D721Med (cell line): Measurements from ENCODE around the gene PTGFRN.
"Not testable (repeated sequence)": the region's sequence is repeated elsewhere in the genome, so short reads cannot be mapped to it uniquely, and the experiment has no call there.

ENCODE experiments used
- DNase-seq: peaks from one replicate; pipeline ENCODE4 v3.0.0; 2011; ENCODE audit warnings: low spot score; ENCODE audit not compliant: insufficient read length
- FAIRE-seq: peaks from 2 replicates; lab custom pipeline; 2011; peaks lifted over from hg19 to GRCh38; lab: Jason Lieb, UNC
- TF ChIP-seq, protein P1 (sequence below): IDR thresholded peaks from 2 replicates; pipeline ENCODE4 v1.5.1; 2012; ENCODE audit warnings: mild to moderate bottlenecking, control low read depth; ENCODE audit not compliant: insufficient read depth; ENCODE audit errors: missing control alignments

Gene PTGFRN

DNA sequence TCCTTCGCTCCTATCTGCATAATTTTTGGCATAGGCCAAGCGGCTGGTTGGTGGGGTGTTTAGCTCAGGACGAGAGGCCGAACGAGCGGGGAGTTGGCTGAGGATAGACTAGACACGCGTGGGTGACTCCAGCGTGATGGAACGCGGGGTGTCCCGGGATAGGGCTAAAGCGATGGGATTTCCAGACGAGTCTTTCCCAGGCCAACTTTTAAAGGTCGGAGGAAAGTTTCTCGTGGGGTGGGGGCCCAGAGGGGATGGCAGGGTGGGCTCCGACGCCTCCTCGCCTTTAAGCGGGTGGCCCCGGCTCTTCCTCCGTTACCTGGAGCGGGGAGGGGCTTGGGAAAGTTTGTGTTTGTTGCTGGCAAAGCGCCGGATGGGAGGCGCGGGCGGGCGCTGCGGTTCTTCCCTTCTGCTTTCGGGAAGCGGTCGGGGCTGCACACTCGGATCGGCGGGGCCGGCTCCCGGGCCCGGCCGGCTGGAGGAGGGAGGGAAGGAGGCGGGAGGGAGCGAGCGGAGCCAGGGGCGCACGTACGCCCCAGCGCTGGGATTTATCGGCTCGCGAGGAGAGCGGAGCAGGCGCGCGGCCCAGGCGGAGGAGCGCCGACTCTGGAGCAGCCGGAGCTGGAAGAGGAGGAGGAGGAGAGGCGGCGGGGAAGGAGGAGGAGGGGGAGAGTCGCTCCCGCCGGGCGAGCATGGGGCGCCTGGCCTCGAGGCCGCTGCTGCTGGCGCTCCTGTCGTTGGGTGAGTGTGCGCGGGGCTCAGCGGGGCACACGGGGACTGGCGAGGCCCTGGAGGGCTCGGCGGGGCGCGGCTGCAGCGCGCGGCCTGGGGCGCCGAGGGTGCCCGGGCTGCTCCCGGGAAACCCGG, at the start of gene PTGFRN:
Gene PTGFRN, plus strand, starts transcription at position 405 of the 867 bp plus-strand sequence. Its CDS starts 288 bp downstream, at position 693.
- DNase-seq (peak; percentile 57), FAIRE-seq (no peak)
- TF ChIP-seq, protein P1, sequence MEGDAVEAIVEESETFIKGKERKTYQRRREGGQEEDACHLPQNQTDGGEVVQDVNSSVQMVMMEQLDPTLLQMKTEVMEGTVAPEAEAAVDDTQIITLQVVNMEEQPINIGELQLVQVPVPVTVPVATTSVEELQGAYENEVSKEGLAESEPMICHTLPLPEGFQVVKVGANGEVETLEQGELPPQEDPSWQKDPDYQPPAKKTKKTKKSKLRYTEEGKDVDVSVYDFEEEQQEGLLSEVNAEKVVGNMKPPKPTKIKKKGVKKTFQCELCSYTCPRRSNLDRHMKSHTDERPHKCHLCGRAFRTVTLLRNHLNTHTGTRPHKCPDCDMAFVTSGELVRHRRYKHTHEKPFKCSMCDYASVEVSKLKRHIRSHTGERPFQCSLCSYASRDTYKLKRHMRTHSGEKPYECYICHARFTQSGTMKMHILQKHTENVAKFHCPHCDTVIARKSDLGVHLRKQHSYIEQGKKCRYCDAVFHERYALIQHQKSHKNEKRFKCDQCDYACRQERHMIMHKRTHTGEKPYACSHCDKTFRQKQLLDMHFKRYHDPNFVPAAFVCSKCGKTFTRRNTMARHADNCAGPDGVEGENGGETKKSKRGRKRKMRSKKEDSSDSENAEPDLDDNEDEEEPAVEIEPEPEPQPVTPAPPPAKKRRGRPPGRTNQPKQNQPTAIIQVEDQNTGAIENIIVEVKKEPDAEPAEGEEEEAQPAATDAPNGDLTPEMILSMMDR = no peak

DNA sequence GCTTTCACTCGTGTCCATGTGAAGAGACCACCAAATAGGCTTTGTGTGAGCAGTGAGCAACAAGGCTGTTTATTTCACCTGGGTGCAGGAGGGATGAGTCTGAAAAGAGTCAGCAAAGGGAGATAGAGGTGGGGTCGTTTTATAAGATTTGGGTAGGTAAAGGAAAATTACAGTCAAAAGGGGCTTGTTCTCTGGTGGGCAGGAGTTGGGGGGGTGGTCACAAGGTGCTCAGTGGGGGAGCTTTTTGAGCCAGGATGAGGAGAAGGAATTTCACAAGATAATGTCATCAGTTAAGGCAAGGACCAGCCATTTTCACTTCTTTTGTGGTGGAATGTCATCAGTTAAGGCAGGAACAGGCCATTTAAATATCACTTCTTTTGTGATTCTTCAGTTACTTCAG, 49.5 kb upstream of the PTGFRN start:
- DNase-seq, FAIRE-seq: not testable (repeated sequence)

- TF ChIP-seq, protein P1 = no peak
- FAIRE-seq (no peak), DNase-seq (no peak)
These were observed 48.6 kb upstream of the PTGFRN start for GRCh38 chr1:116861137-116861536.

DNA sequence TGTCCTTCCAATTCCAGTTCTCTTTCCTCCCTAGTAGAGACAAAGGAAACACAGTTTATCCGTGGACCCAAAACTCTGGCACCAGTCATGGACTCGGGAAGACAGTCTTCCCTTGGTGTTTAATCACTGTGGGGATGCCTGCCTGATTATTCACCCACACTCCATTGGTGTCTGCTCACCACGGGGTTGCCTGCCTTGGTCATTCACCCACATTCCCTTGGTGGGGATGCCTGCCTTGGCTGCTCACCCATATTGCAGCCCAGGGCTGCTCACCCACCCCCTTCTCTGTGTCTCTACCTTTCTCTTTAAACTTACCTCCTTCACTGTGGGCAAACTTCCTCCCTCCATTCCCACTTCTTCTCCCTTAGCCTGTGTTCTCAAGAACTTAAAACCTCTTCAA, 46.7 kb upstream of the PTGFRN start:
- not testable (repeated sequence) for FAIRE-seq

DNA sequence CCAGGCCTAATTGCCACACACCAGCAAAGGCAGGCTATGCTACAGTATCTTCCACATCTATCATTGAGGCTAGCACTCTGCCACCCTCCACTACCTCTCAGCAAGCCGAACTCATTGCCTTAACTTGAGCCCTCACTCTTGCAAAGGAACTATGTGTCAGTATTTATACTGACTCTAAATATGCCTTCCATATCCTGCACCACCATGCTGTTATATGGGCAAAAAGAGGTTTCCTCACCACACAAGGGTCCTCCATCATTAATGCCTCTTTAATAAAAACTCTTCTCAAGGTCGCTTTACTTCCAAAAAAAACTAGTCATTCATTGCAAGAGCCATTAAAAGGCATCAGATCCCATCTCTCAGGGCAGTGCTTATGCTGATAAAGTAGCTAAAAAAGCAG, 43.2 kb upstream of the PTGFRN start:
- not testable (repeated sequence) for DNase-seq, FAIRE-seq

More for the DNA sequence above, 46.7 kb upstream of the PTGFRN start:
- not testable (repeated sequence) for DNase-seq

DNA sequence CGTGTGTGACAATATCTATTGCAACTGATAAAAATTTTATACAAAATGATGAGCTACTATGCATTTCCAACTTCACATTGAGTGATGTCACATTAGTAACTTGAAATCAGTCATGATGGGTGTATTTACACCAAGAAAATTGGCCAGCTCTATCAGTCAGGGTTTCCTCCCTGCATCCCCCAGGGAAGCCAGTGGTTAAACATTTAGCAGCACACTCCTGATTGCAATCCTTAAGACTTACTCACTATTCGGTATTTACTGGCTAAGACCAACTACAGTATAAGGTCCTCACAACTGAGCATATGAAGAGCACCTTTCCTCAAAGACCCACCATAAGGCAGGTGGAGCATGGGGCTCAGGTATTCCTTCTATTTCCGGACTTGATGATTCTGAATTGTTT, 41.3 kb upstream of the PTGFRN start:
- DNase-seq (no peak), FAIRE-seq (no peak)
- TF ChIP-seq, protein P1 = no peak

- DNase-seq (no peak), FAIRE-seq (no peak)
- TF ChIP-seq, protein P1 = no peak
These were observed 40.1 kb upstream of the PTGFRN start for GRCh38 chr1:116869611-116870010.

- FAIRE-seq (no peak), DNase-seq (no peak)
- TF ChIP-seq, protein P1 = no peak
These were observed 39.4 kb upstream of the PTGFRN start for GRCh38 chr1:116870300-116870699.
